Measurements from ENCODE around the gene IFITM2.

GRCh38 chr11:305844-306211, 1.8 kb upstream of the IFITM2 start:
- TF ChIP-seq, protein P1, sequence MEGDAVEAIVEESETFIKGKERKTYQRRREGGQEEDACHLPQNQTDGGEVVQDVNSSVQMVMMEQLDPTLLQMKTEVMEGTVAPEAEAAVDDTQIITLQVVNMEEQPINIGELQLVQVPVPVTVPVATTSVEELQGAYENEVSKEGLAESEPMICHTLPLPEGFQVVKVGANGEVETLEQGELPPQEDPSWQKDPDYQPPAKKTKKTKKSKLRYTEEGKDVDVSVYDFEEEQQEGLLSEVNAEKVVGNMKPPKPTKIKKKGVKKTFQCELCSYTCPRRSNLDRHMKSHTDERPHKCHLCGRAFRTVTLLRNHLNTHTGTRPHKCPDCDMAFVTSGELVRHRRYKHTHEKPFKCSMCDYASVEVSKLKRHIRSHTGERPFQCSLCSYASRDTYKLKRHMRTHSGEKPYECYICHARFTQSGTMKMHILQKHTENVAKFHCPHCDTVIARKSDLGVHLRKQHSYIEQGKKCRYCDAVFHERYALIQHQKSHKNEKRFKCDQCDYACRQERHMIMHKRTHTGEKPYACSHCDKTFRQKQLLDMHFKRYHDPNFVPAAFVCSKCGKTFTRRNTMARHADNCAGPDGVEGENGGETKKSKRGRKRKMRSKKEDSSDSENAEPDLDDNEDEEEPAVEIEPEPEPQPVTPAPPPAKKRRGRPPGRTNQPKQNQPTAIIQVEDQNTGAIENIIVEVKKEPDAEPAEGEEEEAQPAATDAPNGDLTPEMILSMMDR (conservative IDR thresholded peaks at IDR 0.05) = no peak
- TF ChIP-seq EZH2 (IDR thresholded peaks at IDR 0.05; ENCODE audit: low read depth) = no peak

All from PC-9 (cell line).